CD14-positive monocyte (primary cell): ENCODE results near the gene CMYA5. TPM values are rescaled to one million over a fixed set of nuclear protein-coding genes. Genes with fewer than 3 reads are reported as not detected.

Experiments used
- DNase-seq, 3 donors: peaks; one replicate each; pipeline ENCODE4 v3.0.0-alpha.2; 2011 to 2022
- H2AFZ ChIP-seq: 2 replicates; pipeline ENCODE4 v1.6.0; 2012; ENCODE audit warnings: mild to moderate bottlenecking, low read depth, low read length, inconsistent platforms; ENCODE audit not compliant: insufficient read depth, poor library complexity, severe bottlenecking
- H3K27ac ChIP-seq, 2 donors: 1 replicate in 1 of 2; 2 replicates in 1 of 2; pipeline ENCODE4 v1.5.1; 2012 to 2013; ENCODE audit warnings: low read length in 2 of 2, control low read depth in 1 of 2, inconsistent platforms in 1 of 2, low read depth in 1 of 2, mild to moderate bottlenecking in 1 of 2
- H3K27me3 ChIP-seq, 2 donors: one replicate each; pipeline versions ENCODE4 v1.6.0 to v1.6.1; 2011 to 2013; ENCODE audit warnings: low read length in 2 of 2; ENCODE audit not compliant: control insufficient read depth in 2 of 2, insufficient read depth in 2 of 2
- H3K36me3 ChIP-seq, 2 donors: replicated peaks in 1 of 2; 1 replicate in 1 of 2; 2 replicates in 1 of 2; pipeline versions ENCODE4 v1.5.1 to v1.6.1; 2012 to 2013; ENCODE audit warnings: low read length in 2 of 2, control low read depth in 1 of 2, inconsistent platforms in 1 of 2, mild to moderate bottlenecking in 1 of 2; ENCODE audit not compliant: insufficient read depth in 2 of 2, control insufficient read depth in 1 of 2
- H3K4me1 ChIP-seq, 2 donors: 1 replicate in 1 of 2; 2 replicates in 1 of 2; pipeline versions ENCODE4 v1.5.1 to v1.6.1; 2012 to 2013; ENCODE audit warnings: low read length in 2 of 2, control low read depth in 1 of 2, inconsistent platforms in 1 of 2, mild to moderate bottlenecking in 1 of 2, moderate library complexity in 1 of 2; ENCODE audit not compliant: insufficient read depth in 2 of 2, control insufficient read depth in 1 of 2
- H3K4me2 ChIP-seq: replicated peaks from 2 replicates; pipeline ENCODE3; 2012; ENCODE audit warnings: low read length, moderate library complexity, mild to moderate bottlenecking; ENCODE audit not compliant: poor library complexity, severe bottlenecking; ENCODE audit errors: extremely low read depth
- H3K4me3 ChIP-seq, 3 experiments: fragments of 200-600 bp in 1 of 3; sonication (generic) in 1 of 3; replicated peaks in 1 of 3; 1 replicate in 2 of 3; 2 replicates in 1 of 3; pipeline ENCODE4 v1.5.1; 2011 to 2013; ENCODE audit warnings: low read length in 3 of 3, mild to moderate bottlenecking in 3 of 3, control low read depth in 2 of 3, low read depth in 2 of 3, inconsistent platforms in 1 of 3, moderate library complexity in 1 of 3
- H3K79me2 ChIP-seq: 2 replicates; pipeline ENCODE4 v1.6.0; 2012; ENCODE audit warnings: mild to moderate bottlenecking, control low read depth, inconsistent platforms, low read length, moderate library complexity; ENCODE audit not compliant: insufficient read depth
- H3K9ac ChIP-seq: 2 replicates; pipeline ENCODE4 v1.6.0; 2017; ENCODE audit warnings: low read length, mild to moderate bottlenecking; ENCODE audit not compliant: insufficient read depth, poor library complexity, severe bottlenecking
- H3K9me3 ChIP-seq, 2 donors: replicated peaks in 1 of 2; 1 replicate in 1 of 2; 2 replicates in 1 of 2; pipeline versions ENCODE4 v1.5.1 to v1.6.1; 2012 to 2013; ENCODE audit warnings: low read length in 2 of 2, control low read depth in 1 of 2; ENCODE audit not compliant: control insufficient read depth in 1 of 2, insufficient read depth in 1 of 2
- H4K20me1 ChIP-seq: 2 replicates; pipeline ENCODE4 v1.6.0; 2012; ENCODE audit warnings: mild to moderate bottlenecking, low read length, control low read depth, moderate library complexity; ENCODE audit not compliant: insufficient read depth
- H3K27ac Mint-ChIP-seq, 7 donors: one replicate each; pipeline ENCODE4 v1.8.0; 2020; ENCODE audit warnings: mild to moderate bottlenecking in 7 of 7, mixed read lengths in 7 of 7, moderate library complexity in 6 of 7, inconsistent platforms in 2 of 7
- H3K27me3 Mint-ChIP-seq, 3 donors: one replicate each; pipeline ENCODE4 v1.8.0; 2021 to 2022; ENCODE audit warnings: low read depth in 3 of 3, mild to moderate bottlenecking in 3 of 3, mixed read lengths in 3 of 3, moderate library complexity in 3 of 3, inconsistent platforms in 1 of 3
- H3K36me3 Mint-ChIP-seq, 2 donors: one replicate each; pipeline ENCODE4 v1.8.0; 2020; ENCODE audit warnings: mixed read lengths in 2 of 2, inconsistent platforms in 1 of 2, mild to moderate bottlenecking in 1 of 2
- H3K4me1 Mint-ChIP-seq: one replicate; pipeline ENCODE4 v1.8.0; 2020; ENCODE audit warnings: mild to moderate bottlenecking, mixed read lengths
- H3K4me3 Mint-ChIP-seq, 2 donors: one replicate each; pipeline ENCODE4 v1.8.0; 2020; ENCODE audit warnings: mild to moderate bottlenecking in 2 of 2, mixed read lengths in 2 of 2, moderate library complexity in 1 of 2
- H3K9me3 Mint-ChIP-seq, 7 donors: one replicate each; pipeline ENCODE4 v1.8.0; 2020 to 2022; ENCODE audit warnings: mixed read lengths in 7 of 7, mild to moderate bottlenecking in 6 of 7, moderate library complexity in 6 of 7, inconsistent platforms in 2 of 7
- WGBS: methylation state at CpG from one replicate; pipeline ENCODE4 v1.1.5; 2013; ENCODE audit warnings: missing lambda C conversion rate; ENCODE audit not compliant: insufficient coverage; 5-methylcytosine and 5-hydroxymethylcytosine counted together
- intact Hi-C, 2 donors: fragments of 100-400 bp; cut with micrococcal nuclease; formaldehyde crosslinking; loops; one replicate each; pipeline versions ENCODE4 v1.15.0 to v1.15.1; 2023
- polyA plus RNA-seq, 3 donors: library from polyadenylated mRNA; depleted of rRNA in 1 of 3; unstranded in 2 of 3; stranded (reverse) in 1 of 3; fragments of 300-500 nt in 2 of 3; fragments of >200 nt in 1 of 3; fragmentation: Illumina TruSeq in 2 of 3; gene quantifications; 1 replicate in 2 of 3; 2 replicates in 1 of 3; pipeline ENCODE4 v1.2.3, GENCODE V29; 2012 to 2021
- TF ChIP-seq, protein P1 (sequence below): fragments of 200-600 bp; IDR thresholded peaks from one replicate; pipeline ENCODE4 v1.8.0; 2022; ENCODE audit warnings: antibody characterized with exemption, mild to moderate bottlenecking

CMYA5 gene
- polyA plus RNA-seq, 3 donors = 0.01 to 0.17 TPM; not detected in 1

DNA sequence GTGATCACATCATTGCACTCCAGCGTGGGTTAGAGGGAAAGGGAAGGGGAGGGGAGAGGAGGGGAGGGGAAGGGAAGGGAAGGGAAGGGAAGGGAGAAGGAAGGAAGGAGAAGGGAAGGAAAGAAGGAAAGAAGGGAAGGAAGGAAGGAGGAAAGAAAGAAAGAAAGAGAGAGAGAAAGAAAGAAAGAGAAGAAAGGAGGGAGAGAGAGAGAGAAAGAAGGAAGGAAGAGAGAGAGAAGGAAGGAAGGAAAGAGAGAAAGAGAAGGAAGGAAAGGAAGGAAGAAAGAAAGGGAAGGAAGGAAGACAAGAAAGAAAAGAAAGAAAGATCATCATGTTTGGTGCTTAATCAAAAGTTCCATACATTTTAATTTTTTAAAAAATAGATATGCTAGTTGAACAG lies 136.2 kb downstream of the CMYA5 start:
- Histone ChIP-seq H3K9me3 (no peaks in the 10 kb centered on the region), H2AFZ (no peak overlapping the region), H3K9ac (no peak overlapping the region), H3K4me1 (no peaks in the 10 kb centered on the region), H3K36me3 (no peaks in the 10 kb centered on the region), H4K20me1 (no peaks in the 10 kb centered on the region), H3K27me3 (no peaks in the 10 kb centered on the region), H3K4me3 (no peak overlapping the region), H3K4me2 (no peak overlapping the region), H3K79me2 (no peaks in the 10 kb centered on the region), H3K27ac (no peak overlapping the region)
- no peak overlapping the region for H3K4me3 Mint-ChIP-seq
- DNase-seq = no peak
- peaks cover 4 to 11% (median 7%) of the 10 kb centered on the region in 3 donors for H3K27me3 Mint-ChIP-seq
- peaks cover 0 to 3% (median 0%) of the 10 kb centered on the region in 7 donors for H3K9me3 Mint-ChIP-seq
- TF ChIP-seq, protein P1, sequence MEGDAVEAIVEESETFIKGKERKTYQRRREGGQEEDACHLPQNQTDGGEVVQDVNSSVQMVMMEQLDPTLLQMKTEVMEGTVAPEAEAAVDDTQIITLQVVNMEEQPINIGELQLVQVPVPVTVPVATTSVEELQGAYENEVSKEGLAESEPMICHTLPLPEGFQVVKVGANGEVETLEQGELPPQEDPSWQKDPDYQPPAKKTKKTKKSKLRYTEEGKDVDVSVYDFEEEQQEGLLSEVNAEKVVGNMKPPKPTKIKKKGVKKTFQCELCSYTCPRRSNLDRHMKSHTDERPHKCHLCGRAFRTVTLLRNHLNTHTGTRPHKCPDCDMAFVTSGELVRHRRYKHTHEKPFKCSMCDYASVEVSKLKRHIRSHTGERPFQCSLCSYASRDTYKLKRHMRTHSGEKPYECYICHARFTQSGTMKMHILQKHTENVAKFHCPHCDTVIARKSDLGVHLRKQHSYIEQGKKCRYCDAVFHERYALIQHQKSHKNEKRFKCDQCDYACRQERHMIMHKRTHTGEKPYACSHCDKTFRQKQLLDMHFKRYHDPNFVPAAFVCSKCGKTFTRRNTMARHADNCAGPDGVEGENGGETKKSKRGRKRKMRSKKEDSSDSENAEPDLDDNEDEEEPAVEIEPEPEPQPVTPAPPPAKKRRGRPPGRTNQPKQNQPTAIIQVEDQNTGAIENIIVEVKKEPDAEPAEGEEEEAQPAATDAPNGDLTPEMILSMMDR = no peak
- no peak overlapping the region for H3K27ac Mint-ChIP-seq
- 80% methylated on average over 1 of the region's 1 CpG for WGBS
- no peaks in the 10 kb centered on the region for H3K4me1 Mint-ChIP-seq
- H3K36me3 Mint-ChIP-seq = no peaks in the 10 kb centered on the region
- intact Hi-C loops = no loop called here

DNA sequence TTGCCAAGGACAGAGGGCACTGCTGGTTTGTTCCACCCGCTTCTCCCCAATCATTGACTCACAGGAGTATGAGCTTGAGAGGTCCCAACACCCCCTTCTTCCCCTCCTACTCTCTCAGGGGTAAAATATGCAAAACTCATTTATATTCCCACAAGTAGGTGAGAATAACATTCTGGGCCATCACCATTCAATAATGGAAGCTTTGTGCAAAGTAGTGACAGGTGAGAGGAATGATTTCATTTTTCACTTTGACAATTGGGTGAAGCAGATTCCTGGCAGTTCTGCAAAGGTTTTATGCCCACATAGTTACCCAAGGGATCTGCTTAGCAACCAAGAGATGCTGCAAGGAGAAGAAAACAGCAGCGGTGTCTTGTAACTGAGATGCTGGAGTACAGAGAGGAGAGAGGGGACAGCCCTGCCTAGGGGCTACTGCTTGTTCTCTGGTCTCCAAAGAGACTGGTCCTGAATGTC lies 137.6 kb downstream of the CMYA5 start:
- TF ChIP-seq, protein P1 = no peak
- H3K79me2 ChIP-seq = no peaks in the 10 kb centered on the region
- H3K9me3 ChIP-seq = no peaks in the 10 kb centered on the region
- no peak for DNase-seq
- no peaks in the 10 kb centered on the region for H3K36me3 ChIP-seq
- no peaks in the 10 kb centered on the region for H3K27me3 ChIP-seq
- Mint-ChIP-seq H3K27me3 (peaks cover 4 to 11% (median 7%) of the 10 kb centered on the region in 3 donors), H3K4me3 (no peak overlapping the region), H3K9me3 (peaks cover 0 to 3% (median 0%) of the 10 kb centered on the region in 7 donors), H3K4me1 (no peaks in the 10 kb centered on the region), H3K36me3 (no peaks in the 10 kb centered on the region), H3K27ac (no peak overlapping the region)
- no peaks in the 10 kb centered on the region for H3K4me1 ChIP-seq
- no peak overlapping the region for H3K4me2 ChIP-seq
- H3K27ac ChIP-seq = no peak overlapping the region
- intact Hi-C loops = no loop called here
- no peaks in the 10 kb centered on the region for H4K20me1 ChIP-seq
- no peak overlapping the region for H3K9ac ChIP-seq
- no CpG with 5 or more reads among the region's 2 CpGs for WGBS
- no peak overlapping the region for H2AFZ ChIP-seq
- H3K4me3 ChIP-seq = no peak overlapping the region
